GM19328 (cell line): ENCODE results near the gene SRCAP.
A peak's percentile ranks its signal among the peaks of the same experiment; 100 is the strongest.
"Not testable (repeated sequence)": the region's sequence is repeated elsewhere in the genome, so short reads cannot be mapped to it uniquely, and the experiment has no call there.

Experiments
- ATAC-seq: cut with Tn5 transposase; IDR thresholded peaks from one replicate; pipeline ENCODE4 v1.9.1; 2021; ENCODE audit warnings: mild to moderate bottlenecking, moderate library complexity; ENCODE audit not compliant: unreplicated experiment

SRCAP gene

DNA sequence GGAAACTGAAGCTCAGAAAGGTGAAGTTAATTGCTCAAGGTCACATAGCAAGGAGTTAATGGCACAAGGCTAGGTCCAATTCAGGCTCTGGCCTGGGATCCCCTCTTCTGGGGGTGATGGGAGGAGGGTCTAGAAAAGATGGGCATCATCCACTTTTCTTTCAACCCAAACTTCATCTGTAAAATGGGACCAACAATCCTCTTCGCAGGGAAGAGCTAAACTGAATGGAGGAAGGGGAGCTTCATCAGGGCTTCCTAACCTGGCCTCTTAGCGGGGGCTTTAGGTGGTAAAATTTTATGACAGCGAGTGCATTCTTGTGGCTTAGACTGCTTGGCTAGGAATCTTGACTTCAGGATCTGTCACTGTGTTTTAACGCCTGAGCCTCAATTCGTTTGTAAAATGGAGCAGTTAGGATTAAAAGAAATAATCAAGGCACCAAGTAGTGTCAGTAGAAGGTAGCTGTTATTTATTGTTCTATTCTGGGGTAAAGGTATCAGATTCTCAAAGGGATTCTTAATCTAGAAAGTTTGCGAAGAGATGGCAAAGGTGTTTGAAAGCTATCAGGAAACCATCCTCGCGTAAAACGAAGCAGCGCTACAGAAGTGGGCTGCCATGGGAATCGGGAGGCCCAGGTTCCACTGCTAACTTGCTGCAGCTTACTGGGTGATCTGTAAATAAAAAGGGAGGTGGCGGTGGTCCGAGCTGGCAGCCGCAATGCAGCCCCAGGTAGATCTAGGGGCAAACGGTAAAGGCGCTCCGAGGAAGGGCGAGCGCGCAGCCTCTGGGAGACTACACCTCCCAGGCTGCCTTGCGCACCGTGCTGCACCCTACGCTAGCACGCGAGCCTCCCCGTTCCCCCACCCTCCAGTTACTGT lies 1.5 kb upstream of the SRCAP start:
- no peak for ATAC-seq

DNA sequence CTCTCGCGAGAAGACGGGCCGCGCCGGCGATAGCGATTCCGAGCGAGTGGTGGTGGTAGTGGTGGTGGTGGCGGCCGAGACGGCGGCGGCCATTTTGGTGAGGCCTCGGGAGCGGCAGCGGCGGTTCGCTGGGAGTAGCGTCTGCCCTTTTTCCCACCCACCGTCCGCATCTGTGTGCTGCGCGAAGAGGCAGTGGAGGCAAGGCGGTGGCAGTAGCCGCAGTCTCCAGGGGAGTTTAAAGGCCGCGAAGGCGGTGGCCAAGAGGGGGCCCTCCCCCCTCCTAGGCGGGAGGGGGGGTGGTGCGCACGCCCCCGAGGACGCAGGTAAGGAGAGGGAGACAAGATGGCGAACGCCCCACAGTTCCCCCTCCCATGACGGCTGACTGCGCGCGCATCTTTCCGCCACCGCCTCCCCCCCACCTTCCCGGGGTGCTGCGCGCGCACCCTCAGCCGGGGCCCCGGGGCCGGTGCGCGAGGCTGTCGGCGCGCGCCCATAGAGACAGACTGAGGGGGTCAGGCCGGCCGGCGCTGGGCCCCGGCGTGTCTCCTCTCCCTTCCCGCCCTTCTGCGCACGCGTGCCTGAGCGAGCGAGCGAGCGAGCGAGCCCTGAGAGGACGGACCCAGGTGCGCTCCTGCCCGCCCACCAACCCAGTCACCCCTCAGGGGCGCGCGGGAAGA lies 694 bp upstream of the SRCAP start:
- peak; percentile 79 for ATAC-seq

DNA sequence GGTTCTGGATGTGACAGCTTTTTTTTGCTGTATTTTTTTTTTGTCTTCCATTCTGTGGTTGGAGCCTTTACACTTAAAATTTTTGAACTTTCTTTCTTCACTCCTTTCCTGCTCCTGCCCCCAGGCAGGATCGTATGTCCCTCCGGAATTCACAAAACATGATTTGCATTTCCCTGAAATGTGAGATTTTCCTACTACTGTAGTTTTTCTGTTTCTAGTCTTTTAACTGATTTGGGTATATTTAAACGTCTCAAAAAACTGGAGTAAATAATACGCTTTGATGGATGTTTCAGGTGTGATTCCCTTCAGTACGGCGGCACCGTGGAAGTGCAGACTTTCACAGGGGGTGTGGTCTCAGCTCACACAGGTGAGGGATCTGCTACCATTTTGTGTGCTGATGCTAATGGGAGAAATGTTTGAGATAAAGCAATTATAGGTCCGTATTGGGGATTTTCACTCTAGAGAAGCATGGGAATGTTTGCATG lies 686 bp downstream of the SRCAP start:
- no peak for ATAC-seq

DNA sequence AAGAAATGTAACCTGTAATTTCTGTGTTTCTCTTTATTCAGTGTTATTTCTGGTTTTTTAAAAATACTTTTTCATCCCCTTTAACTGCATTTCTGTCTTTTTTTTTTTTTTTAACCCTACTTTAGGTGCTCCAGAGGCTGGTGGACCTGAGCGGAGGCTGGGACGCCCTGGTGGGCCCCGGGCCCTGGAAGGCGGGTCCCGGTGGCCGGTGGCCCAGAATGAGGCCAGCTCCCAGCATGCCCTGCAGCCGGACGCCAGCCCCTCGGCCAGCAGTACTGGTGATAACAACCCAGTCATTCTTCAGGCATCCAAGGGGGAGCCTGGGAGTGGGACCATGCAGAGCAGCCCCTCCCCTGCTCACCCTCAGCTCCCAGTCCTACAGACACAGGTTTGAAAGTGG lies 1.5 kb downstream of the SRCAP start:
- no peak for ATAC-seq

DNA sequence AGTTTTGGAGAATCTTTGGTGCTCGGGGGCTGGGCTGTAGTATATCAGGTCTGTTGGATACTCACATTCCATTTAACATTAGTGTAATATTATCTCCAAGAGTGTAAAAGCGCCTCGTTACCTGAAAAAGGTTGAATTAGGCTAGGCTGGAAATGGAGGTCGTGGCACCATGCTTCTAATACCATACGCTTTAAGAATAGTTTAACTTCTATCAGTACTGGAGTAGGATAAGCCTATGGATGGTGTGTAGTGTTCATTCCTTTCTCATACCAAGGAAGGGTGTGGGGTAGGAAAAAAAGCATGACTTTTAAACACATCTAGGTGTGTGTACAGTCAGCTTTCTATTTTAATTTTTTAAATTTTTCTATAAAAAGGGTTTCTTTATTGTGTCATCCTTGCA lies 2.0 kb downstream of the SRCAP start:
- ATAC-seq = no peak

DNA sequence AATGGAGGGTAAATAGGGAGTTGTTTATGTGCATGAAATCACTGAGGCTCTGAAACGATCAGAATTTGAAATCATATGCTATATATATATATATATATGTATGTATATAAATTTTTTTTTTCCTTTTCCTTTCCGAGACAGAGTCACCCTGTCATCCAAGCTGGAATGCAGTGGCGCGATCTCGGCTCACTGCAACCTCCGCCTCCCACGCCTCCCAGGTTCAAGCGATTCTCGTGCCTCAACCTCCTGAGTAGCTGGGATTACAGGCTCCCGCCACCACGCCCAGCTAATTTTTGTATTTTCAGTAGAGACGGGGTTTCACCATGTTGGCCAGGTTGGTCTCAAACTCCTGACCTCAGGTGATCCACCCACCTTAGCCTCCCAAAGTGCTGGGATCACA lies 4.1 kb downstream of the SRCAP start:
- ATAC-seq = not testable (repeated sequence)

DNA sequence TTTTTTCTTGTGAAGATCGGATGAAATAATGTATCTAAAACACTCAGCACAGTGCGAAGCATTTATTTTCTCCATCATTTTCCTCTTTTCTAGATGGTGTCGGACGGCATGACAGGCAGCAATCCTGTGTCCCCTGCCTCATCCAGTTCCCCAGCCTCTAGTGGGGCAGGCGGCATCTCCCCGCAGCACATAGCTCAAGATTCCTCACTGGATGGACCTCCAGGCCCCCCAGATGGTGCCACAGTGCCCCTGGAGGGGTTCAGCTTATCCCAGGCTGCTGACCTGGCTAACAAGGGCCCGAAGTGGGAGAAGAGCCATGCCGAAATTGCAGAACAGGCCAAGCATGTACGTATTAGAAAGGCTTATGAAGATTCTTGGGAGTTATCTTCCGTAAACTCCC lies 5.0 kb downstream of the SRCAP start:
- no peak for ATAC-seq

DNA sequence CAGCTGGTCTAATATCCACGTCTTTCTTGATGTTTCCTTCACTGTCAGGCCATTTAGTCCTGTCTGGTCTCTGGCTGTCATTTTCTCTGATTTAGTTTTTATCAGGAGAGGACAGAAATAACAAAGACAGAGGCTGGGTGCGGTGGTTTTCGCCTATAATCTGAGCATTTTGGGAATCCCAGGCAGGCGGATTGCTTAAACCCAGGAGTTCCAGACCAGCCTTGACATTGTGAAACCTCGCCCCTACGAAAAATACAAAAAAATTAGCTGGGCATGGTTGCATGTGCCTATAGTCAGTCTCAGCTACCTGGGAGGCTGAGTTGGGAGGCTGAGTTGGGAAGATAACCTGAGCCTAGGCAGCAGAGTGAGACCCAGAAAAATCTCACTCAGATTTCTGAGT lies 7.1 kb downstream of the SRCAP start:
- ATAC-seq = no peak

DNA sequence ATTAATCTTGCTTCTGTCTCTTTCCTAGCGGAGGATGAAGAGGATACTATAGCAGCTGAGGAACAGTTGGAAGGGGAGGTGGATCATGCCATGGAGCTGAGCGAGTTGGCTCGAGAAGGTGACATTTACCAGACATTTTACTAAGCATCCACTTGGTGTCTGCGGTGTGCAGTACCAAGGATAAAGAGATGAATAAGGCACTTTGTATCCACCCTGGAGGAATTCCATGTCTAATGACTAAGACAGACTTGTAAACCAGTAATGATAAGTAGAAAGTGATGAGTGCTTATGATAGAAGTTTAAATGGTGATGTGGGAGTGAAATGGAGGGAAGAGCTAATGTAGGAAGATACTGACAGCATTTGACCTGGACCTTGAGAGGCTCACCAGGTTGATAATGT lies 12.0 kb downstream of the SRCAP start:
- no peak for ATAC-seq

DNA sequence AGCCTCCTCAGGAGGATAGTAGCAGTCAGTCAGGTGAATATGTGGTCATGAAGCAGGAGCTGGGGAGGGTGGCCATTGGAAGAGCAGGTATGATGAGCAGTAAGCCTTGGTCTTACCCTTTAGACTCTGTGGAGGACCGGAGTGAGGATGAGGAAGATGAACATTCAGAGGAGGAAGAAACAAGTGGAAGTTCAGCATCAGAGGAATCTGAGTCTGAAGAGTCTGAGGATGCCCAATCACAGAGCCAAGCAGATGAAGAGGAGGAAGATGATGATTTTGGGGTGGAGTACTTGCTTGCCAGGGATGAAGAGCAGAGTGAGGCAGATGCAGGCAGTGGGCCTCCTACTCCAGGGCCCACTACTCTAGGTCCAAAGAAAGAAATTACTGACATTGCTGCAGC lies 12.7 kb downstream of the SRCAP start:
- no peak for ATAC-seq

DNA sequence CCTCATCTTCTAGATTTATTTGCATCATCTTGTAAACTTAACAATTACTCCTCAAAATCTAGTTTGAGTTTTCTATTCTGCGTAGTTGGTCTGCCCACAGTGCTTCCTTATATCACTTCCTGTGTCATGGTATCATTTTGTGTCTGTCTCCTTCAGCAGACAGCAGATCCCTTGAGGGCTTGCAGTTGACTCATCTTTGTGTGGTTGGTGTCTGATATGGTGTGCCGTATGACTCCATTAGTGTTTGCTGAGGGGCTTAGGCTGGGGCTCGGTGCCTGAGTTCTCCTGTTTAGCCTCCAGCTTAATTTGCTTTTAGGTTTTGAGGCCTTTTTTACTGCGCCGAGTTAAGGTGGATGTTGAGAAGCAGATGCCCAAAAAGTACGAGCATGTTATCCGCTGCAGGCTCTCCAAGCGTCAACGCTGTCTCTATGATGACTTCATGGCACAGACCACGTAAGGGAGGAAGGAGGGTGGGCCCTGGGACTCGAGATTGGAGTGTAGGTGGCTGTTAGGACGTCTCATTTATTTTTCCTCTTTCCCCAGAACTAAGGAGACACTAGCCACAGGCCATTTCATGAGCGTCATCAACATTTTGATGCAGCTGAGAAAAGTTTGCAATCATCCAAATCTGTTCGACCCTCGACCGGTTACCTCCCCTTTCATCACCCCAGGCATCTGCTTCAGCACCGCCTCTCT lies 16.9 kb downstream of the SRCAP start:
- ATAC-seq = no peak

DNA sequence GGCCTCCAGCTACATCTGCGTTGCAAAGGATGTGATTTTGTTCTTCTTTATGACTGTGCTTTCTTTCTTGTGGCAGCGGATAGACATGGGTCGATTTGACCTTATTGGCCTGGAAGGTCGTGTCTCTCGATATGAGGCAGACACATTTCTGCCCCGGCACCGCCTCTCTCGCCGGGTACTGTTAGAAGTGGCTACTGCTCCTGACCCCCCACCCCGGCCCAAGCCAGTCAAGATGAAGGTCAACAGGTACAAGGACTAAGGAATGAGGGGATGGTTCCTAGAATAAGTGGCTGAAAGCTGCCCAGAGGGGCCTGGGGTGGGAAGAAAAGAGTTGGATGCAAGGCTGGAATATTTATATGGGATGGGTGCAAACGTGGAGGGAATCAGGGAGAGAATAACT lies 21.1 kb downstream of the SRCAP start:
- no peak for ATAC-seq

DNA sequence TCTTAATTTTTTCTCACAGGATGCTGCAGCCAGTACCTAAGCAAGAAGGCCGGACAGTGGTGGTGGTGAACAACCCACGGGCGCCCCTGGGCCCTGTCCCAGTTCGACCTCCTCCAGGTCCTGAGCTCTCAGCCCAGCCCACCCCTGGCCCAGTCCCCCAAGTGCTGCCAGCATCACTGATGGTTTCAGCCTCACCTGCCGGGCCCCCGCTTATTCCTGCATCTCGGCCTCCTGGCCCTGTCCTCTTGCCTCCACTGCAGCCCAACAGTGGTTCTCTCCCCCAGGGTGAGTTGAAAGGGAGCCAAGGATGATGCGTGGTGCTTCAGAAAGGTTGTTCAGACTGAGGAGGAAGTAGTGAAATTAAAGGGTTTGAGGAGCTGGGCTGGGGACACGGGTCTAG lies 21.7 kb downstream of the SRCAP start:
- no peak for ATAC-seq

DNA sequence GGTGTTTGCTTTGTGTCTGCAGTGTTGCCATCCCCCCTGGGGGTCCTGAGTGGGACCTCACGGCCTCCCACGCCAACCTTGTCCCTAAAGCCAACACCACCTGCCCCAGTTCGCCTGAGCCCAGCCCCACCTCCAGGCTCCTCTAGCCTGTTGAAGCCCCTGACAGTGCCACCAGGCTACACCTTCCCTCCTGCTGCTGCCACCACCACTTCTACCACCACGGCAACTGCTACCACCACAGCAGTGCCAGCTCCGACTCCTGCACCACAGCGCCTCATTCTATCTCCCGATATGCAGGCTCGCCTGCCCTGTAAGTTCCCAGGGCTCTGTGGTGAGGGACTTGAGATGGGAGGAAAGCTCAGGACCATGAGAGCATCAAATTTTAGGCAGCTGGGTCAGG lies 22.2 kb downstream of the SRCAP start:
- no peak for ATAC-seq

DNA sequence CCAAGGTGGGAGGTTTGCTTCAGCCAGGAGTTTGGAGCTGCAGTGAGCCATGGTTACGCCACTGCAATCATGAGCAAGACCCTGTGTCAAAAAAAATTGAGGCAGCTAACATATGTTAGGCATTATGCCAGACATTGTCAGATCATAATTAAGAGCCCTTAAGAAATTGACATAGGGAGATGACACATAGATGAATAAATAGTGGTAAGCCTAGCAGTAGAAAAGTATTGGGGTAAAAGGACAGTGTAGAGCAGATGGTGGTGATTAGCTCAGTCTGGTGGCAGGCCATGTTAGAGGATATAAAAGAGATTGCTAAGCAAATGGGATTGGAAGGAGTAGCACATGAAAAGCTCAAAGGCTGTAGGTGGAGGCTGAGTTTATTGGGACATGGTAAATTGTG lies 22.6 kb downstream of the SRCAP start:
- no peak for ATAC-seq

DNA sequence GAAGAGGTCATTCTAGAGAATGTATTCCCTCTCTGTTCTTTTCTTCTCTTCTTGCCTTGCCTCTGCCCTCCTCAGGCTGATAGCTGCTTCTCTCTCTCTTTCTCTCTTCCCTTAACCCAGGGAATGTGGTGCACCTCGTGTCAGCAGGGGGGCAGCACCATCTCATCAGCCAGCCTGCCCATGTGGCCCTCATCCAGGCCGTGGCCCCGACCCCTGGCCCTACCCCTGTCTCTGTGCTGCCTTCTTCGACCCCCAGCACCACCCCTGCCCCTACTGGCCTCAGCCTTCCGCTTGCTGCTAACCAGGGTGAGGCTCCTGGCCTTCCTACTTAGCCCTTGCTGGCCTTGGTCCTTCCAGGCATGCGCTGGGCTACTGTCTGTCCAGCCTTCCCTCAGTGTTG lies 23.5 kb downstream of the SRCAP start:
- no peak for ATAC-seq

DNA sequence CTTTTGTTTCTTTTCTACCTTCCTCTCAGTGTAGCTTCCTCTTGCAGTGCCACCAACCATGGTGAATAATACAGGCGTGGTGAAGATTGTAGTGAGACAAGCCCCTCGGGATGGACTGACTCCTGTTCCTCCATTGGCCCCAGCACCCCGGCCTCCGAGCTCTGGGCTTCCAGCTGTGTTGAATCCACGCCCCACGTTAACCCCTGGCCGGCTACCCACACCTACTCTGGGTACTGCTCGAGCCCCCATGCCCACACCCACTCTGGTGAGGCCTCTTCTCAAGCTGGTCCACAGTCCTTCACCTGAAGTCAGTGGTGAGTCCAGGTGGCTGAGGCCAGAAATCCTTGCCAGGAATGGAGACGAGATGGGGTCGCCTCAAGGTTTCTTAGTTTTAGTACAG lies 23.9 kb downstream of the SRCAP start:
- no peak for ATAC-seq

DNA sequence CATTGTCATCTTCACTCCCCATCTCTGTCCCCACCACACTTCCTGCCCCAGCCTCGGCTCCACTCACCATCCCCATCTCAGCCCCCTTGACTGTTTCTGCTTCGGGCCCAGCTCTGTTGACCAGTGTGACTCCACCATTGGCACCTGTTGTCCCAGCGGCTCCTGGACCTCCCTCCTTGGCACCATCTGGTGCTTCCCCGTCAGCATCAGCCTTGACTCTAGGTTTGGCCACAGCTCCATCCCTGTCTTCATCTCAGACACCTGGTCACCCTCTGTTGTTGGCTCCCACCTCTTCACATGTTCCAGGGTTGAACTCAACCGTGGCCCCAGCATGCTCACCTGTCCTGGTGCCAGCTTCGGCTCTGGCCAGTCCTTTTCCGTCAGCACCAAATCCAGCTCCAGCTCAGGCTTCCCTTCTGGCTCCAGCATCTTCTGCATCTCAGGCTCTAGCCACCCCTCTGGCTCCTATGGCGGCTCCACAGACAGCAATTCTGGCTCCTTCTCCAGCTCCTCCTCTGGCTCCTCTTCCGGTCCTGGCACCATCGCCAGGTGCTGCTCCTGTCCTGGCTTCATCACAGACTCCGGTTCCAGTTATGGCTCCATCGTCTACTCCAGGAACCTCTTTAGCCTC lies 24.9 kb downstream of the SRCAP start:
- ATAC-seq = no peak

DNA sequence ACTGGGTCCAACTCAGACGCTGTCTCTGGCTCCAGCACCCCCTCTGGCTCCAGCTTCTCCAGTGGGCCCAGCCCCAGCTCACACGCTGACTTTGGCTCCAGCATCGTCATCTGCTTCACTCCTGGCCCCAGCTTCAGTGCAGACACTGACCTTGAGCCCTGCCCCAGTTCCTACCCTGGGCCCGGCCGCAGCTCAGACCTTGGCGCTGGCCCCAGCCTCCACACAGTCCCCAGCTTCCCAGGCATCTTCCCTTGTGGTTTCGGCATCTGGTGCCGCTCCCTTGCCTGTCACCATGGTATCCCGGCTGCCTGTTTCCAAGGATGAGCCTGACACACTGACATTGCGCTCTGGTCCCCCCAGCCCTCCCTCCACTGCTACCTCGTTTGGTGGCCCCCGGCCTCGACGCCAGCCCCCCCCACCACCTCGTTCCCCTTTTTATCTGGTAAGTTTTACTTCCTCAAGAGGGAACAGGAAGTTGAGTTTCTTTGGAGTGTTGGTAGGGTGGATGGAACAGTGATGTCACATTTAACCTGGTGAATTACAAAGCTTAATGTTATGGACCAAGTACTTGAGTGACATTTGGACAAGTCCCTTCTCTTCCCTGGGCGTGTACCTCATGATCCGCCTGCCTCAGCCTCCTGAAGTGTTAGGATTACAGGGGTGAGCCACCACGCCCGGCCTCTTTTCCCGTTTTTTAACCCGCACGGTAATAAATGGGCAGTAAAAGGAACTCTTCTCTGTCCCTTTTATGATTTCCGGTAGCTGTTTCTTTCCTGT lies 25.9 kb downstream of the SRCAP start:
- no peak for ATAC-seq

DNA sequence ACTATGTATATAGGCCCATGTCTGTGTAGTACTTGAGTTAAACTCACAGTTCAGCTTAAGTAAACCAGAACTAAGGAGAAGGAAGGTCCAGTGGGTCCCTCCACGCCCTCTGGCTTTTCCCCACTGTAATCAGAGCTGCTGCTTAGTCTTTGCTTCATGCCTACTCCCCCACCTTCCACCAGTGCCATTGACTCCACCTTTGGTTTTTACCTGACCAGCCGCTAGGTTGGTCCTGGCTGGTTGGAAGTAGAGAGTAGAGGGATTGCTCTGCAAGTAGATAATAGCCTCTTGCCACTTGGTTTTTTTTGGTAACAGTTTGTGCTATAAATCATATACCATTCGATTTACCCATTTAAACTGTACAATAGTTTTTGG lies 26.4 kb downstream of the SRCAP start:
- no peak for ATAC-seq

DNA sequence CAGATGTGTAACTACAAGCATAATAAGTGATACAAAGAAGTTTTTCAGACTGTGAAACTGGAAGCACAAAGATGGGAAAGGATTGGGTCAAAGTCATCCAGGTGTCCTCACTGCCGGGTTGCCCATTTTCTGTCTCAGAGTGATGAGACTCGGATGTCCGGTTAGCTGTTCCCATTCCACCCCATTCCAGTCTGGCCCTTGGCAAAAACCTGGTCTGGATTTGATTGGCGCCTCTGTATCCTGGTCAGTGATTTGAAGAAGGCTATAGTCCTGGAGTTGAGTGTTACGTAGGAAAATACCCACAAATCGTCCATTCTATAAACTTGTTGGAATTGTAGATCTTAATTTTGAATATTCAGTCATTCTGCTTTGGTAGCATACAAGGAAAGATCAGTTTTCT lies 29.4 kb downstream of the SRCAP start:
- no peak for ATAC-seq
